Activated CD8-positive, alpha-beta T cell treated with anti-CD3 and anti-CD28 coated beads for 36 hours (primary cell): ENCODE results near the gene DHDH. TPM values are rescaled to one million over a fixed set of nuclear protein-coding genes. Genes with fewer than 3 reads are reported as not detected.

ENCODE experiments used
- ATAC-seq: fragments of 200-7000 bp; cut with Tn5 transposase; one replicate; pipeline ENCODE4 v1.10.0; 2021; ENCODE audit warnings: mild to moderate bottlenecking, moderate library complexity
- CTCF ChIA-PET: fragments of 350-600 bp; sonication (Branson Sonifier 250); formaldehyde crosslinking; loops from one replicate; lab custom pipeline; 2021; ENCODE audit warnings: antibody characterized with exemption; lab: Charles Lee
- POLR2A ChIA-PET: fragments of 350-600 bp; sonication (Branson Sonifier 250); formaldehyde crosslinking; loops from one replicate; lab custom pipeline; 2021; ENCODE audit warnings: antibody characterized with exemption; lab: Charles Lee
- DNase-seq: peaks from one replicate; pipeline ENCODE4 v3.0.0-alpha.2; 2020
- H3K27ac Mint-ChIP-seq: one replicate; pipeline ENCODE4 v1.8.0; 2021; ENCODE audit warnings: mild to moderate bottlenecking, mixed read lengths
- H3K27me3 Mint-ChIP-seq: one replicate; pipeline ENCODE4 v1.8.0; 2021; ENCODE audit warnings: mixed read lengths
- H3K36me3 Mint-ChIP-seq: one replicate; pipeline ENCODE4 v1.8.0; 2021; ENCODE audit warnings: low read depth, mixed read lengths
- H3K4me1 Mint-ChIP-seq: one replicate; pipeline ENCODE4 v1.8.0; 2021; ENCODE audit warnings: low read depth, mixed read lengths
- H3K4me3 Mint-ChIP-seq: one replicate; pipeline ENCODE4 v1.8.0; 2021; ENCODE audit warnings: mild to moderate bottlenecking, moderate library complexity, mixed read lengths
- H3K9me3 Mint-ChIP-seq: one replicate; pipeline ENCODE4 v1.8.0; 2021; ENCODE audit warnings: mixed read lengths
- CTCF ChIP-seq: fragments of 200-600 bp; IDR thresholded peaks from one replicate; pipeline ENCODE4 v1.8.0; 2022; ENCODE audit warnings: antibody characterized with exemption, mild to moderate bottlenecking
- intact Hi-C: fragments of 100-400 bp; cut with micrococcal nuclease; formaldehyde crosslinking; loops from one replicate; pipeline ENCODE4 v1.10.0; 2022
- total RNA-seq, 2 experiments: library from RNA; stranded (reverse); gene quantifications; one replicate each; pipeline ENCODE4 v1.2.3, GENCODE V29; 2021

The DHDH gene
- total RNA-seq, 2 experiments from 2014 or later = 1.4 to 2.8 TPM

DNA sequence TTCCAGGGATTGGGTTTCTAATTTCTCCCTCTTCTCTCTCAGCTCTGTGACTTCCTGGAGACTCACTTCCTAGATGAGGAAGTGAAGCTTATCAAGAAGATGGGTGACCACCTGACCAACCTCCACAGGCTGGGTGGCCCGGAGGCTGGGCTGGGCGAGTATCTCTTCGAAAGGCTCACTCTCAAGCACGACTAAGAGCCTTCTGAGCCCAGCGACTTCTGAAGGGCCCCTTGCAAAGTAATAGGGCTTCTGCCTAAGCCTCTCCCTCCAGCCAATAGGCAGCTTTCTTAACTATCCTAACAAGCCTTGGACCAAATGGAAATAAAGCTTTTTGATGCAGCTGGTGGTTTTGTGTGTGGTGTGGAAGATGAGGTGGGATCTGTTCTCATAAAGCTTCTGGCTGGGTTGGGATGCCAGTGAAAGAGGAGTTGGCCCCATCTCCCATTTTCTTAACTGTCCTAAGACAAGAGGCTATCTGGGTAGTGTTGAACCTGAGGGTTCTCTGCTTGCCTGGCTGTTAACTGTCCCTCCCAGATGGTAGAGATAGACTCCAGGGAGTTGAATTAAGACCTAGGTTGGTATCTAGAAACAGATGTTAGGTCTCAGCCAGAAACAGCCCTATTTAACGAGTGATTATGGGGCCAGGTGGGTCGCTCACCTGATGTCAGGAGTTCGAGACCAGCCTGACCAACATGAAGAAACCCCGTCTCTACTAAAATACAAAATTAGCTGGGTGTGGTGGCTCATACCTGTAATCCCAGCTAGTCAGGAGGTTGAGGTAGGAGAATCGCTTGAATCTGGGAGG, 33.2 kb downstream of the DHDH start:
- H3K27me3 Mint-ChIP-seq = no peaks in the 10 kb centered on the region
- CTCF ChIA-PET = interaction anchor here (0.8 to 3.8 kb wide), 7 partner anchors 9 to 171 kb away, joined by 3 to 17 read pairs (median 5); partner anchors contain the start of genes GYS1 and RUVBL2
- peaks cover 43% of the 10 kb centered on the region for H3K36me3 Mint-ChIP-seq
- TF ChIP-seq CTCF = no peak
- intact Hi-C loops = loop anchor here (5.0 to 10.0 kb wide), 2 partner anchors 92 to 169 kb away; partner anchors contain the start of gene PPP1R15A
- POLR2A ChIA-PET = interaction anchor here (0.9 to 6.2 kb wide), 14 partner anchors 11 to 179 kb away, joined by 3 to 53 read pairs (median 4); partner anchors contain the start of genes BAX, GYS1, PPP1R15A and RUVBL2
- H3K27ac Mint-ChIP-seq = peak overlapping the region; percentile 100
- peaks cover 48% of the 10 kb centered on the region for H3K4me1 Mint-ChIP-seq
- H3K4me3 Mint-ChIP-seq = peak overlapping the region; percentile 98
- DNase-seq (no peak), ATAC-seq (no peak)
- no peaks in the 10 kb centered on the region for H3K9me3 Mint-ChIP-seq

DNA sequence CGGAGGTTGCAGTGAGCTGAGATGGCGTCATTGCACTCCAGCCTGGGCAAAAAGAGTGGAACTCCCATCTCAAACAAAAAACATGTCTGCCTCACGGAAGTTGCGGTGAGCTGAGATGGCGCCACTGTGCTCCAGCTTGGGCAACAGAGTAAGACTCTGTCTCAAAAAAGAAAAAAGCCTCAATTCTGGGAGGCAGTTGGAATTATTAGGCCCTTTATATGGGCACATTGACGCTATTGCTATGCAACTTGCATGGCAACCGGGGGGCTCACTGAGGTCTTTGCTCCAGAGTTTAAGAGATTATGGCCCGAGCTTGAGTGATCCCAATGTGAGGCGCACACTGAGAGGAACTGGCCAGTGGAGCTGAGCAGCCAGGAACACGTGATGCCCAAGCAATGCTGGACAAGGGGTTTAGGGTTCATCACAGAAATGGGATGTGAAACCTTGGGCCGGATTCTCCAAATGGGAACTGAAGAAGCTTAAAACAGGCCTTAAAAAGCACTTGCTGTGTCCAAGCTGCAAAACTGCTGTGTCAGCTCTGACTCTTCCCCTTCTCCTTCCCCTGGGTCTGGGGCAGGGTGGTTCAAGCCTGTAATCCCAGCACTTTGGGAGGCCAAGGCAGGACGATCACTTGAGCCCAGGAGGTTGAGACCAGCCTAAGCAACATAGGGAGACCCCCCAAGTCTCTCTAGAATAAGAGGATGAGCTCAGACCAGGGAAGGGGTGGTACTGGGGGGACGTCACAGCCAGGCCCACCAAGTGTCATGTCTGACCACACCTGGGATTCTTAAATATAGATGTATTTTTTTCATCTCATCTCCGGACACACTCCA, 34.1 kb downstream of the DHDH start:
- H3K27me3 Mint-ChIP-seq = no peaks in the 10 kb centered on the region
- no peaks in the 10 kb centered on the region for H3K9me3 Mint-ChIP-seq
- no peak for ATAC-seq
- POLR2A ChIA-PET = interaction anchor here (0.6 to 6.2 kb wide), 13 partner anchors 10 to 926 kb away, joined by 3 to 53 read pairs (median 6); partner anchors contain the start of genes BAX, GYS1, NUCB1 and PPP1R15A
- CTCF ChIA-PET = interaction anchor here (1.0 to 3.8 kb wide), 6 partner anchors 8 to 172 kb away, joined by 3 to 17 read pairs (median 6); partner anchors contain the start of genes GYS1, HSD17B14 and RUVBL2
- peaks cover 40% of the 10 kb centered on the region for H3K36me3 Mint-ChIP-seq
- intact Hi-C loops = loop anchor here (5.0 to 10.0 kb wide), 2 partner anchors 93 to 170 kb away; partner anchors contain the start of gene PPP1R15A
- DNase-seq = no peak
- H3K4me3 Mint-ChIP-seq = peak overlapping the region; percentile 98
- H3K27ac Mint-ChIP-seq = peak overlapping the region; percentile 100
- TF ChIP-seq CTCF = no peak
- H3K4me1 Mint-ChIP-seq = peaks cover 40% of the 10 kb centered on the region

DNA sequence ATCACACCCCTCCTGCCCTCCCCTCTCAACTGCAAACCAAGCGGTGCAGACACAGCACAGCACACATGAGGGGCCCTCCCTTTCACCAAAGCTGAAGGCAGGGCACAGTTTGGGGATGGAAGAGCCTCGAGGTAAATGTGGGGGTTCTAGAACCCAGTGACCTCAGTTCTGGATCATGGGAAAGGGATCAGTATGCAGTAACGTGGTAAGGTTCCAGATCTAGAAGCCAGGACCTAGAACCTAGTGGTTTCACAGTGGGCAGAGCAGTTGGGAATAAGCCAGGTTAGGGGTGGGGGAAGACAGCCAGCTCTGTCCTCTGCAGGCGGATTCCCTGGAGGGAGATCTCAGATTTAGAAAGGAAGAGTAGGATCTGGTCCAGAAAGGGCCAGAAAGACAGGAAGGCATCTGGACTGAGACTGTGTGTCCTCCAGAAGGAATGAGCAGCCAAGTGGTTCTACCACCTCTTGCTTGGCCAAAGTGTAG, 34.7 kb downstream of the DHDH start:
- Mint-ChIP-seq H3K36me3 (peaks cover 43% of the 10 kb centered on the region), H3K4me1 (peaks cover 36% of the 10 kb centered on the region), H3K4me3 (peak overlapping the region; percentile 98), H3K27me3 (no peaks in the 10 kb centered on the region), H3K27ac (peak overlapping the region; percentile 100), H3K9me3 (no peaks in the 10 kb centered on the region)
- DNase-seq = no peak
- TF ChIP-seq CTCF = no peak
- CTCF ChIA-PET = interaction anchor here (1.0 to 3.8 kb wide), 4 partner anchors 9 to 173 kb away, joined by 3 to 17 read pairs (median 8); partner anchors contain the start of genes GYS1, HSD17B14 and RUVBL2
- ATAC-seq = no peak
- intact Hi-C loops = loop anchor here (5.0 to 10.0 kb wide), 2 partner anchors 93 to 171 kb away; partner anchors contain the start of gene PPP1R15A
- POLR2A ChIA-PET = interaction anchor here (0.6 to 6.2 kb wide), 10 partner anchors 10 to 173 kb away, joined by 3 to 53 read pairs (median 6); partner anchors contain the start of genes BAX, GYS1, NUCB1 and PPP1R15A

GRCh38 chr19:48968813-48969218, 35.3 kb downstream of the DHDH start:
- ChIA-PET CTCF (interaction anchor here (2.6 to 3.8 kb wide), 2 partner anchors 24 to 68 kb away, joined by 13 to 17 read pairs; partner anchors contain the start of genes GYS1, NUCB1 and RUVBL2), POLR2A (interaction anchor here (4.1 to 6.2 kb wide), 2 partner anchors 25 to 95 kb away, joined by 18 to 53 read pairs; partner anchors contain the start of genes GYS1, PPP1R15A and RUVBL2)
- peak overlapping the region; percentile 16 for H3K27ac Mint-ChIP-seq
- H3K36me3 Mint-ChIP-seq = peaks cover 43% of the 10 kb centered on the region
- DNase-seq (no peak), ATAC-seq (no peak)
- H3K4me3 Mint-ChIP-seq = no peak overlapping the region
- no peaks in the 10 kb centered on the region for H3K9me3 Mint-ChIP-seq
- H3K27me3 Mint-ChIP-seq = no peaks in the 10 kb centered on the region
- peaks cover 32% of the 10 kb centered on the region for H3K4me1 Mint-ChIP-seq
- intact Hi-C loops = loop anchor here (5.0 to 10.0 kb wide), 2 partner anchors 94 to 172 kb away; partner anchors contain the start of gene PPP1R15A
- no peak for TF ChIP-seq CTCF
